ENCODE data around the gene UBTF.

Gene UBTF

DNA sequence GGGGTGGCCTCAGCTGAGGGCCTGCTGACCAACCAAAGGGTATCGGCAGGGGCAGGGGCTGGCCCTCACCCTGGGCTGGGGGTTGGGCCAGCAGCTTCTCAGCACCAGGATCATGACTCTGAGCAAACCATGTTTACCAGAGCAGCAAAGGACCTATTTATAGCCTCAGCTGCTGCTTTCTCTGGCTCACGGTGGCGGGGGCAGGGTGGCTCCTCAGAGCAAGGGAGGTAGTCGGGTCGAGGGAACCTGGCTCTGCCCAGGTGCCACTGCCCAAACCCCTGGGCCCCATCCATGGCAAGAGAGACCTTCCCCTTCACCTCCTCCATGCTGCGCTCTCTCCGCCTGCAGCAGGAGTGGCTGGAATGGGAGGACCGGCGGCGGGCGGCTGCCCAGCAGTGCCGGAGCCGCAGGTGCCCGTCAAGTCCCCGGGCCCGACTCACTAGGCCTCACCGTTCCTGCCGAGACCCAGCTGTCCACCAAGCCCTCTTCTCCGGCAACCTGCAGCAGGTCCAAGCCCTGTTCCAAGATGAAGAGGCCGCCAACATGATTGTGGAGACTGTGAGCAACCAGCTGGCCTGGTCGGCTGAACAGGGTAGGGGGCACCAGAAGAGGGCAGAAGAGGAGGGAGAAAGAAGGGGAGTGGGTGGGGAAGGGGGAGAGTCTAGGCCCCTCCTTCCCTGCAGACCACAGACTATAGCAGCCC is 48.8 kb downstream of the UBTF start, which contains the start of gene ASB16:
Gene ASB16 (plus strand): TSS at position 206 of the 703 bp plus-strand sequence. CDS start 86 bp downstream, at position 292.
- DNase-seq (ENCODE audit: low read depth), result no peak

DNA sequence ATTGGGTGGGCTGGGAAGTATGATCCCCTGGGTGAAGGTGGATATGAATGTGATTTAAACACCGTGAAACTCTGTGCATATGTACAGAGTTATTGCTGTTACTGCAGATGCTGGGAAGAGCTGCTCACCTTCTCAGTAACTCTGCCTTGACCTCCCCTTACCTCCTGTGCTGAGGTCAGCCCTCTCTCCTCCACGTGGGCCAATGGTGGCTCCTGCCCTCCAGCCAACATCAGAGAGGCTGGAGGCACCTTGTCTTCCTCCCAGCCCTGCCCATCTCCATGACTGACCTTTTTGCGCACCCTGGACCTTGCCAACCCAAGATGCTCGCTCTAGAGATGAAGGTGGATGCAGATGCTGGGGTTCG is 49.4 kb downstream of the UBTF start:
- DNase-seq (ENCODE audit: low read depth), result no peak

DNA sequence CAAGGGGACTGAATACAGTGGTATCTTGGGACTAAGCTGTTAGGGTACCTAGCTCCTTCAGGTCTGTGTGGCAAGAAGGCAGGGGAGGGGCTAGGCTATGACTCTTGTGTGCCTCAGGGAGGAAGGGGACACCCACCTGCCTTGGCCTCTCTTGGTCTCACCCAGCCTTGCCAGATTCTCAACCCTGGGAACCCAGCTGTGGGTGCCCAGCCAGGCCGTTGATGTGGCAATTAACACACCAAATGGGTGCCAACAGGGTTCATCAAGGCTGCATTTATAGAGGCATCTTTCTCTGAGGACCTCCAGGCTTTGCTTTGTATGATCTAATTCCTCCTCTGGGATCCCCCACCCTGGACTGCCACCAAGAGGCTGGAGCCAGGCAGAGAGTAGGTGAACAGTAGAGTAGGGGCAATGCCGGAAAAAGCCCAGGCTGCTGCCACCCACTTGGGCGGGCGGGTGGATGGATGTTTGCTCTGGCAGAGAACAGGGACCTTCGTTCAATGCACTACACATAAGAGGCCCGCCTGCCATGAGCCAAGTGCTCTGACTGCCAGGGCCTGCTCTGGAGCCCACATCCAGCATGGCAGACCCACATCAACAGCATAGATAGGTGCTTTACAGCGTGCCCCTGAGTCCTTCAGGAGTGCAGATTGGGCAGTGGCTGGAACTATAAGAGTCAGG is 52.2 kb downstream of the UBTF start:
- DNase-seq (ENCODE audit: low read depth), result no peak

DNA sequence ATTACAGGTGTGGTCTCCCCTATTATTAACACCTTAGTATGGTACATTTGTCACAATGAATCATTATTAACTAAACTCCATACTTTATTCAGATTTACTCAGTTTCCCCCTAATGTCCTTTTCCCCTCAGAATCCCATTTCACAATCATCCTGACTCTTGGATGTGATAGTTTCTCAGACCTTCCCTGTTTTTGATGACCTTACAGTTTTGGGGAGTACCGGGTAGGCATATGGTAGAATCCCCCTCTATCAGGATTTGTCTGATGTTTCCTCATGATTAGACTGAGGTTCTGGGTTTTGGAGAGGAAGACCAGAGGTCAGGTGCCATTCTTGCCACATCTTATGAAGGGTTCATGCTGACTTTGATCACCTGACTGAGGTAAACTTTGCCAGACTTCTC is 55.0 kb downstream of the UBTF start:
- no peak for DNase-seq (ENCODE audit: low read depth)

DNA sequence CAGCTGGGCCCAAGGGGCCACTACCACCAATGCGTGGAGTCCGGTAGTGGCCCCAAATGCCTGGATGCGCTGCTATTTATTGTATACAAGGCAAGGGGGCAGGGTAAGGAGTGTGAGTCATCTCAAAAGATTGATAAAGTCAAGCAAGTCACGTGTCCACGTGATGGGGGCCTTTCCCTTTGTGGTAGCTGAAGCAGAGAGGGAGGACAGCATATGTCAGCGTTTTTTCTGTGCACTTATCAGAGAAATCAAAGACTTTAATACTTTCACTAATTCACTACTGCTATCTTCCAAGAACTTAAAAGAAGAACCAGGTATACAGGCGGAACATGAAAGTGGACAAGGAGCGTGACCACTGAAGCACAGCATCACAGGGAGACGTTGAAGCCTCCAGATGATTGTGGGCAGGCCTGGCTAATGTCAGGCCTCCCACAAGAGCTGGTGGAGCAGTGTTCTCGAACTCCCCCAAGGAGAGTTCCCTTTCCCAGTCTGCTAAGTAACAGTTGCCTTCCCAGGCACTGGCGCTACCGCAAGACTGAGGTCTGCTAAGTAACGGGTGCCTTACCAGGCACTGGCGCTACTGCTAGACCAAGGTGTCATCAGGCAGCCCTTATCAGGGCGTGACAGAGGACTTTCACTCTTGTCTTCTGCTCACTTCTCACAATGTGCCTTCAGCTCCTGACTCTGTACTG is 59.8 kb downstream of the UBTF start:
- peak; percentile 15 for DNase-seq (ENCODE audit: low read depth)

DNA sequence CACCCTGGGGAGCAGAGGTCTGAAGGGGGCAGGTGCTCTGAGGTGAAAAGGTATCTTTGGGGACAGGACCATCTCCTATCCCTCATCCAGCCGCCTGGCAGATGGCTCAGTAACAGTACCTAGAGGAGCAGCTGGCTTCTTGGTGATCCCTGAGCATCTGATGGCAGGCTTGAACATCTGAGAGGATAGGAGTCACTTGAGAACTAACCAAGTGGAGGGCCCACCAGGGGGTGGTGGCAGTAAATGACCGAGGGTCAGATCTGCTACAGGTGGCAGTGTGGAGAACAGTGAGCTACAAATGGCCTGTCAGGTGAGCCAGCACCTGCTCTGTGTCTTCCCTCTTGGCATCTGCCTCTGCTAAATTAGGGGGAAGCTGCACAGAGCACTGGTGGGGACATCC is 64.0 kb downstream of the UBTF start:
- no peak for DNase-seq (ENCODE audit: low read depth)

Measured in activated T-cell treated with anti-CD3 and anti-CD28 coated beads for 1 hour (primary cell).